HG02840 (cell line): Measurements from ENCODE around the gene ZNF335.
"Not testable (repeated sequence)": the region's sequence is repeated elsewhere in the genome, so short reads cannot be mapped to it uniquely, and the experiment has no call there.

Experiments used
- ATAC-seq: cut with Tn5 transposase; IDR thresholded peaks from one replicate; pipeline ENCODE4 v1.9.1; 2021; ENCODE audit warnings: mild to moderate bottlenecking, moderate library complexity, moderate number of reproducible peaks; ENCODE audit not compliant: unreplicated experiment, low FRiP score

Gene ZNF335

GRCh38 chr20:45937765-45938164, 34.2 kb downstream of the ZNF335 start:
- ATAC-seq, result no peak

- ATAC-seq, result no peak
Observed at GRCh38 chr20:45935416-45936046, 36.5 kb downstream of the ZNF335 start.

- peak; percentile 77 for ATAC-seq
Observed at GRCh38 chr20:45934586-45935415, 37.2 kb downstream of the ZNF335 start, which contains the start of gene PCIF1. PCIF1 (plus strand) TSS chr20:45934683; CDS start chr20:45939000, 4,317 bp downstream.

- peak; percentile 16 for ATAC-seq
Observed at GRCh38 chr20:45934046-45934585, 37.9 kb downstream of the ZNF335 start.

- no peak for ATAC-seq
Observed at GRCh38 chr20:45933266-45934045, 38.5 kb downstream of the ZNF335 start.

- not testable (repeated sequence) for ATAC-seq
Observed at GRCh38 chr20:45931680-45932079, 40.3 kb downstream of the ZNF335 start.

- no peak for ATAC-seq
Observed at GRCh38 chr20:45927071-45927878, 44.7 kb downstream of the ZNF335 start.

GRCh38 chr20:45926731-45927070, 45.3 kb downstream of the ZNF335 start:
- ATAC-seq, result no peak

- ATAC-seq, result no peak
Observed at GRCh38 chr20:45925821-45926506, 46.0 kb downstream of the ZNF335 start.

GRCh38 chr20:45924391-45925261, 47.4 kb downstream of the ZNF335 start:
- ATAC-seq, result no peak

- ATAC-seq, result no peak
Observed at GRCh38 chr20:45921337-45922189, 50.4 kb downstream of the ZNF335 start.

- ATAC-seq, result no peak
Observed at GRCh38 chr20:45920462-45921336, 51.3 kb downstream of the ZNF335 start.

- ATAC-seq, result no peak
Observed at GRCh38 chr20:45919542-45920399, 52.2 kb downstream of the ZNF335 start.

- ATAC-seq, result no peak
Observed at GRCh38 chr20:45918779-45919537, 53.0 kb downstream of the ZNF335 start.

- ATAC-seq, result no peak
Observed at GRCh38 chr20:45918182-45918737, 53.7 kb downstream of the ZNF335 start.
